Midbrain (tissue), 1 donor: ENCODE data around the gene TSPAN4.

Experiments used
- DNase-seq: peaks from one replicate; lab custom pipeline; 2025; lab: John Stamatoyannopoulos, UW

The TSPAN4 gene

GRCh38 chr11:824292-824880 is 18.3 kb upstream of the TSPAN4 start:
- no peak for DNase-seq

- no peak for DNase-seq
Observed at GRCh38 chr11:824942-825341, 17.7 kb upstream of the TSPAN4 start.

DNA sequence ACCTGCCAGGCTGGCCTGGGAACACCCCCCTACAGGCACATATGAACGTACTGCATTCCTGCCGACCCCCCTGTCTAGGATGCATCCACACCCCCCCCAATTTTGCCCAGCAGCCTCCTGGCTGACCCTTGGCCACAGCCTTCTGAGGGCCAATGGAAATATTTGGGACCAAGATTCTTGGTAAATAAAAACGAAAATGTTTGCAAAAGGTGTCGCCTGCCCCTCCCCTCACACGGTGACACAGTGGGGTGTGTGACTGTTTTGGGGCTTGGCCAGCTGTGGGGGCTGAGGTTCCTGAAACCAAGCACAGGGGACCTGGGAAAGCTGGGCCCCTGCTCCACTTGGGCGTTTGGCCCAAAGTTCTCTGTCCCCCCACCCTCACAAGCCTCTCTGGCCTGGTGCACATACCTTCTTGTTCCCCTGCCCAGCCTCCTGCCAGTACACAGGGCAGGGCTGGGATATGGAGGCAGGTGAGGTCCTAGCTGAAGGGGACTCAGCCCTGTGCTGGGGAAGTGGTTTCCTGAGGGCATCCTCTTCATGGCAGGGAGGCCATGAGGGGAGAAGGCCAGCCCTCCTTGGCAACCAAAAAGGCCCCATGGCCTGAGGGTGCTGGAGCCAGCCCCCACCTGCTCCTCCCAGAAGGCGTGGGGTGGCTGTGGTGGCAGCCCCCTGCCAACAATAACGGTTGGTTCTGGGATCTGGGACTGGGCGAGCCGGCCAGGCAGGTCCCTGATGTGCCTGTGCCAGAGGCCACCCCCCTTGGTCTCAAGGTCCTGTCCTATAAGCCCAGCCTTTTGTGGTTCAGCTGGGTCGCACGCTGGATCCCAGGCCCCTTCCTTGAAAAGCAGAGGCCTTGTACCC is 17.1 kb upstream of the TSPAN4 start:
- DNase-seq, result no peak

DNA sequence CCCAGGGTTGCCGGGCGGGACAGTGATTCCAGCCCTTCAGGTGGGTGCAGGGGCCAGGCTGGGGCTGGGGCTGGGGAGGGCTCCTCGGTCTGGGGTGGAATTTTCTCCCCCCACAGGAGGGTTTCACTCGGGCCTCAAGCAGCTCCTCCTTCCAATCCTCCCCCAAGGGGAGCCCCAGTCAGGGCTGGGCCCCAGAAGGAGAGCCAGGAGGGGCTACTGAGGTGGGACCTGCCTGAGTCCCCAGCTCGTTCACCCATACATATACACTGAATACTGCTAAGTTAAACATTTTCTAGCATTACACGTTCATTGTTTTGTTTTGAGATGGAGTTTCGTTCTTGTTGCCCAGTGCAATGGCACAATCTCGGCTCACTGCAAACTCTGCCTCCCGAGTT is 16.4 kb upstream of the TSPAN4 start:
- DNase-seq, result no peak

- no peak for DNase-seq
Observed at GRCh38 chr11:826836-827145, 15.9 kb upstream of the TSPAN4 start.

DNA sequence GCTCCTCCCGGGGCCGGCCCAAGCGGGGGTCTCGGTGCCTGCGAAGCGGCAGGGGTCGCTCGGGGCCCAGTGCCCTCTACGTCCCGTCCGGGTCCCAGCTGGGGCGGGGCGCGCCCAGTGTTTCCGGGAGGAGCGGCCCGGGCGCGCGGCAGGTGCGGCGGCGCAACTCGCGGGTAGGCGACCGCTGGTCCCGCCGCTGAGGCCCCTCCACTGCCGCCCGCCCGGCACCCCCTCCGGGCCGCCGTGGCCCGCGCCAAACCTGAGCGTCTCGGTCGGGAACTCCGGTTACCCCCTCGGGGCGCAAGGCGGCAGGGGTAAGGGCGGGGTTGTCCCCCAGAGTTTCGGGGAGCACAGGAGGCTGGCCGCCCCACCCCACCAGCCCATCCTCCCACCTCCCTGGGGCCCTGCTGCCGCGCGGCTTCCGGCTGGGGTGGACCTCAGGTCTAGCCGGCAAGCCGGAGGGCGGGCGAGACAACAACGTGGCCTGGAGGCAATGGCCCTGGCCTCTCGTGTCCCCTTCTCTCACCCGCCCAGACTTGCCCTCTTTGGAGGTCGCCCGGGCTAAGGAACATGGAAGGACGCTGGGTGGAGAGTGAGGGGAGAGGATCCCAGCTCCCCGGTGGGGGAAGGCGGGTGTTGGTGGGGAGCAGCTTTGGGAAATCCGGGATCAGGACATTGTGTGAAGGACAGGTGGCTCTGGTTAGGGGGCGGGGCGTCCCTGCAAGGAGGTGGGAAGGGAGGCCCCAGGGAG is 15.3 kb upstream of the TSPAN4 start:
- no peak for DNase-seq

DNA sequence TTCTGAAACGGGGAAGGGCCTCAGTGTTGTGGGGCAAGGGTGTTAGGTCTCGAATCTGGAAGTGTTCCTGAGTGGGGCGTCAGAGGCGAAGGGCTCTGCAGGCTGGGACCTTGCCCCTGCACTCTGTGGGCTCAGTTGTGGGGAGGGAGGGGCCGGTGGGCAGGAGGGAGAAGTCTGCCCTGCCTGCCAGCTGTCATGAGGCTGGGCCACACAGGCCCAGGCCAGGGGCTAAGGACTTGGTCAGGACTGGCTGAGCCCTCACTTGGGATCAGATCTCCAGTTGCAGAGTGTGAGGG is 14.8 kb upstream of the TSPAN4 start, which contains the start of gene CRACR2B:
CRACR2B (plus strand) TSS at position 23 of the 296 bp plus-strand sequence. CDS start 689 bp downstream, outside the sequence.
- no peak for DNase-seq

- DNase-seq, result no peak
Observed at GRCh38 chr11:828506-829175, 14.0 kb upstream of the TSPAN4 start.

GRCh38 chr11:829176-829846 is 13.3 kb upstream of the TSPAN4 start:
- no peak for DNase-seq

DNA sequence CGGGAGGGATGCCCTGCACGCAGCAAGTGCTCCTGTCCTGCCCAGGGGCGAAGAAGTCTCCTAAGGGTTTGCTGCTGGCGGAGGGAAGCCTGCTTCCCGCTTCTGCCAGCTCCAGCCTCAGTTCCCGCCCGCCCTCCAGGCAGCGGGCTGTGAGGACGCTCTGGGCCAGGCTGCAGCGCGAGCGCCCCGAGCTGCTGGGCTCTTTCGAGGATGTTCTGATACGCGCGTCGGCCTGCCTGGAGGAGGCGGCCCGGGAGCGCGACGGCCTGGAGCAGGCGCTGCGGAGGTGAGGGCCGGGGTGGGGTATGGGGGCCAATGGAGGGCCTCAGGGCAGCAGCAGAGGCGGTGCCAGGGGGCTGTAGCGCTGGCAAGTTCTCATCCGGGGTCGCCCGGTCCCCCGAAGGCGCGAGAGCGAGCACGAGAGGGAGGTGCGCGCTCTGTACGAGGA is 12.8 kb upstream of the TSPAN4 start:
- no peak for DNase-seq

DNA sequence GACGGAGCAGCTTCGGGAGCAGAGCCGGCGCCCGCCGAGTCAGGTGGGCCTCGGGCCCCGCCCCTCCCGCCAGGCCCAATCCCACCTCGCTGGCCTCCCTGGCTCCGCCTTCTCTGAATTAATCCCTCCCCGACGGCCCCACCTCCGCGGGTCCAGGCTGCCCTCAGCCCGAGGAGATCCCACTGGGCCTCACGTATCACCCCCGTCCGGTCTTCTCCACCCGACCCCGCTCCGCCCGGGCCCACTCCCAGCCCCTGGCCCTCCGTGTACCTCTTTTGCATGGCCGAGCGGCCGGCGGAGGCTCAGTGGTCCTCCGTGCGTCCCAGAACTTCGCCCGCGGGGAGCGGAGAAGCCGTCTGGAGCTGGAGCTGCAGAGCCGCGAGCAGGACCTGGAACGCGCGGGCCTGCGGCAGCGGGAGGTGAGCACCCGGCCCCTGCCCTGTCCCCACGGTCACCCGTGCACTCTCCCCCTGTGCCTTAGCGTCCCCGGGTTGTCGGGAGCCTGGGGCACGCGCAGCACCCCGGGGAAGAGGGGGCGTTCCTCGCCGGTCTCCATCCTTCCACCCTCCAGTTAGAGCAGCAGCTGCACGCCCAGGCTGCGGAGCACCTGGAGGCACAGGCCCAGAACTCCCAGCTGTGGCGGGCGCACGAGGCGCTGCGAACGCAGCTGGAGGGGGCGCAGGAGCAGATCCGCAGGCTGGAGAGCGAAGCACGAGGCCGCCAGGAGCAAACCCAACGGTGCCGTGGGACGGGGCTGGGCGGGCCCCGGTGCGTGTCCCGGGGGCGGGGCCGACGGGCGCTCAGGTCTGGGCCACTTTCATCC is 12.1 kb upstream of the TSPAN4 start:
- DNase-seq, result no peak

GRCh38 chr11:831118-831864 is 11.4 kb upstream of the TSPAN4 start:
- no peak for DNase-seq

GRCh38 chr11:831961-832528 is 10.6 kb upstream of the TSPAN4 start:
- DNase-seq, result no peak

GRCh38 chr11:832529-833113 is 10.0 kb upstream of the TSPAN4 start, which contains the start of gene CD151:
Gene CD151 (plus strand): TSS chr11:832952. CDS start chr11:836070, 3,118 bp downstream.
- no peak for DNase-seq

DNA sequence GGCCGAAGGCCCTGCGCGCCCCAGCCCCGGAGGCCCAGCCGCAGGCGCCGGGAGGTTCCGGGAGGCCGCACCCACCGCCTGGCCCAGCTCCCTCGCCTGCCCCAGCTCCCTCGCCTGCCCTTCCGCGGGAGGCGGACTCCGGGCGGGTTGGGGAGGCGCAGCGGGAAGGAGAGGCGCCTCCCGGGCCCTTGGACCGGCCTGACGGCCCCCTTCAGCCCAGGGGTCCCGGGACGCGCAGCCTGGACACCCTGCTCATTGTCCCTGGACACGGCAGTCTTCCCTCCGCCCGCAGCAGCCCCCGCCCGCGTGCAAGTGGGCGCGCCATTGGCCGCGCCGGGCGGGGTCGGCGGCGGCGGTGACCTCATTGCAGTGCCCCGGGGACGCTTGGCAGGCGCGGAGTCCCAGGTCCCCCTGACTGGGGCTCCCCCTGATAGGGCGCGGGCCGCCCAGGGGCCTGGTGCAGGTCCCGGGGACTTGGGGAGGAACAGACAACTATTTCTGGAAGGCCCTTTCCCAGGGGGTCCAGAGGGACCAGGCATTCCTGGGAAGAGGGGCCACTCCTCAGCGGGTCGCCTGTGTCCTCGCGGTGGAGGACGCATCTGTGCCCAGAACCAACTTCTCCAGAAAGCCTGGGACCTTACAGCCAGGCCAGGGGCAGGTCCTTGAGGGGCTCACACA is 9.4 kb upstream of the TSPAN4 start:
- DNase-seq, result no peak

- no peak for DNase-seq
Observed at GRCh38 chr11:833849-834311, 8.8 kb upstream of the TSPAN4 start.

DNA sequence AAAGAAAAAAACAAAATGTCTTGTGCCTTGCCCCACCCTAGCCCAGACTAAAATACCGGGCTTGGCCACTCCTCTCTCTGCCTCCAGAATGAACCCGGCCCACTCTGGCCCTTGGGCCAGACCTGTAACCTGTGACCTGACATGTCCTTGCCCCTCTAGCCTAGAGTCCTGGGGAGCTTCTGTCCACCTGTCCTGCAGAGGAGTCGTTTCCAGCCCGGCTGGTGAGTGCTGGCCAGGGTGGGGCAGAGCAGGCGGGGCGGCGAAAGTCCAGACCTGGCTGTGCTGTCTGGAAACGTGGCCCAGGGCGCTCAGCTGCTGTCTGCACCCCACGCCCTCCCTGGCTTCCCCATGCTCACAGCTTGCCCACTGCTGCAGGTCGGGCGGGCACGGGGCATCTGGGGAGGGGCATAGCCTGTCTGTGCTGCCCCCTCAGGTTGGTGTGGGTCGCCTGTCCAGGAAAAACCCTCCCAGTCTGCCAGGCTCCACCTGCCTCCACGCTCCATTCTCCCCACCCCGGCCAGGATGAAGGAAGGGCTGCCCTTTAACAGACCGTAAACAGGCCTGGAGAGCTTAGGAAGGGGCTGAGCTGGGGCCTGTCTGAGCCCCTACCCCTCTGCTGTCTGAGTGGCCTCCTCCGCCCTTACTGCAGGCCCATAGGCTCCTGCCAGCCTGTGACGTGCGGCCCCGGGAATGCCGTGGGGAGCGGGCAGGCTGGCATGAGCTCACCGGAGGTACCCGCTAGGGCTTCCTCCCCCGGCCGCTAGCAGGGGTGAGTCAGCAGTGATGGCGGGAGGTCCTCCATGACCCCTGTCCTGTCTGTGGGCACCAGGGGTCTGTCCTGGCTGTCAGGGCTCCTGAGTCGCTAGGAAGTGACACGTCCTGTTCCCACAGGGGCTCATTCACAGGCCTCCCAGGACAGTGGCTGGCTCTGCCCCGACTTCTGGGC is 8.0 kb upstream of the TSPAN4 start:
- DNase-seq, result no peak

DNA sequence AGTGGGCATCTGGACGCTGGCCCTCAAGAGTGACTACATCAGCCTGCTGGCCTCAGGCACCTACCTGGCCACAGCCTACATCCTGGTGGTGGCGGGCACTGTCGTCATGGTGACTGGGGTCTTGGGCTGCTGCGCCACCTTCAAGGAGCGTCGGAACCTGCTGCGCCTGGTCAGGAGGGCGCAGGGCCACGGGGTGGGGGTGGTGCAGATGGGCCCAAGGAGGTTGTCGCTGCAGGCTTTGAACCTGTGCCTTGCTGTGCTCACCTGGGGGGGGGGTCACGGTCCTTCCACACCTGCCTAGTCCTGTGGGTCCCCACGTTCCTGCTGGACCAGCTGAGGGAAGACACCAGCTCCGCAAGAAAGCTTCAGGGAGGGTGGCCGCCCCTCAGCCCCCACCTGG is 6.4 kb upstream of the TSPAN4 start:
- DNase-seq, result no peak
